Neural progenitor cell (in vitro differentiated cells): ENCODE measurements around the gene GNG7. TPM values are rescaled to one million over a fixed set of nuclear protein-coding genes. Genes with fewer than 3 reads are reported as not detected.
"Not testable (repeated sequence)": the region's sequence is repeated elsewhere in the genome, so short reads cannot be mapped to it uniquely, and the experiment has no call there.

Experiments used
- DNase-seq: peaks from one replicate; pipeline ENCODE4 v3.0.0-alpha.2; 2016; ENCODE audit warnings: low spot score
- H2AFZ ChIP-seq: fragments of 200-600 bp; sonication (generic); replicated peaks from 2 replicates; pipeline ENCODE4 v1.6.1; 2016; ENCODE audit warnings: antibody characterized with exemption
- H3F3A ChIP-seq: fragments of 200-600 bp; sonication (generic); 2 replicates; pipeline ENCODE4 v1.6.1; 2016; ENCODE audit warnings: antibody characterized with exemption, low read depth
- H3K27ac ChIP-seq: fragments of 200-600 bp; sonication (generic); 2 replicates; pipeline ENCODE4 v1.5.1; 2016; ENCODE audit warnings: mild to moderate bottlenecking
- H3K27me3 ChIP-seq: fragments of 200-600 bp; sonication (generic); 2 replicates; pipeline ENCODE4 v1.6.1; 2016; ENCODE audit warnings: mild to moderate bottlenecking, moderate library complexity
- H3K36me3 ChIP-seq: fragments of 200-600 bp; sonication (generic); 2 replicates; pipeline ENCODE4 v1.5.1; 2016
- H3K4me1 ChIP-seq: fragments of 200-600 bp; sonication (generic); 2 replicates; pipeline ENCODE4 v1.6.1; 2016; ENCODE audit warnings: mixed run types
- H3K4me2 ChIP-seq: fragments of 200-600 bp; sonication (generic); 2 replicates; pipeline ENCODE4 v1.6.1; 2016
- H3K4me3 ChIP-seq: fragments of 200-600 bp; sonication (generic); 2 replicates; pipeline ENCODE4 v1.5.1; 2016
- H3K79me2 ChIP-seq: fragments of 200-600 bp; sonication (generic); 2 replicates; pipeline ENCODE4 v1.6.1; 2016; ENCODE audit warnings: low read depth
- H3K9ac ChIP-seq: fragments of 200-600 bp; sonication (generic); 2 replicates; pipeline ENCODE4 v1.6.1; 2016
- H3K9me3 ChIP-seq: fragments of 200-600 bp; sonication (generic); 2 replicates; pipeline ENCODE4 v1.5.1; 2016; ENCODE audit warnings: low read depth
- H4K20me1 ChIP-seq: fragments of 200-600 bp; sonication (generic); 2 replicates; pipeline ENCODE4 v1.6.1; 2016; ENCODE audit warnings: low read depth
- H3K27ac Mint-ChIP-seq: 3 replicates; pipeline ENCODE4 v1.8.0; 2021; ENCODE audit warnings: mixed read lengths
- H3K27me3 Mint-ChIP-seq: 2 replicates; pipeline ENCODE4 v1.8.0; 2022; ENCODE audit warnings: low read depth, mild to moderate bottlenecking, inconsistent platforms, moderate library complexity, mixed read lengths; ENCODE audit not compliant: insufficient read depth
- H3K36me3 Mint-ChIP-seq: 3 replicates; pipeline ENCODE4 v1.8.0; 2021; ENCODE audit warnings: mixed read lengths
- H3K4me1 Mint-ChIP-seq: 3 replicates; pipeline ENCODE4 v1.8.0; 2021; ENCODE audit warnings: mixed read lengths
- H3K4me3 Mint-ChIP-seq: 3 replicates; pipeline ENCODE4 v1.8.0; 2021; ENCODE audit warnings: mild to moderate bottlenecking, moderate library complexity, mixed read lengths
- H3K9me3 Mint-ChIP-seq: 3 replicates; pipeline ENCODE4 v1.8.0; 2020; ENCODE audit warnings: mixed read lengths
- EZH2 ChIP-seq: fragments of 200-600 bp; sonication (generic); IDR thresholded peaks from 2 replicates; pipeline ENCODE4 v1.6.1; 2017; ENCODE audit warnings: antibody characterized with exemption, mild to moderate bottlenecking, moderate library complexity
- EZH2phosphoT487 ChIP-seq: fragments of 200-600 bp; sonication (generic); IDR thresholded peaks from 2 replicates; pipeline ENCODE4 v1.6.1; 2017; ENCODE audit warnings: antibody characterized with exemption
- total RNA-seq: library from RNA; depleted of rRNA; stranded (reverse); fragments of >200 nt; gene quantifications from 2 replicates; pipeline ENCODE4 v1.2.3, GENCODE V29; 2015; ENCODE audit warnings: low replicate concordance
- TF ChIP-seq, protein P1 (sequence below): fragments of 200-600 bp; sonication (generic); IDR thresholded peaks from 2 replicates; pipeline ENCODE4 v1.5.1; 2017; ENCODE audit warnings: antibody characterized with exemption, mild to moderate bottlenecking

Gene GNG7
- total RNA-seq, 1 donor from 2014 or later = 7.0 TPM

DNA sequence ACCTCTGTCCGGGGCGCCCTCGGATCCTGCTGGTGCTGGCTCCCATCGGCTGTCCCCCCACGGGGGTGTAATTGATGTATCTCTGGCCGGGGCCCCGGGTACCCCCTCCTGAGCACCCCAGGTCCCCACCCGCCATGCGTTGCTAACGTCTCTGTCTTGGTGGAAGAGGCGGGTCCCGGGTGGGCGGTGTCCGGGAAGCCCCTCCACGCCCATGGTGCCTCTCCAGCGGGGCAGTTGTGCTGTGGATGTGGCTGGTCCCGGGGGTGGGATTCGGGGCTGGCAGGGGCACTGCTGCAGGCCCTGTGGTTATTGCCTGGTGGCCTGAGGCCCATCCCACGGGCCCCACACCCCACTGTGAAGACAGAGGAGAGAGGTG is 13.8 kb upstream of the GNG7 start:
- Histone ChIP-seq H3K9me3 (no peaks in the 10 kb centered on the region), H3K27ac (no peak overlapping the region), H4K20me1 (peaks cover 19% of the 10 kb centered on the region), H3K4me3 (no peak overlapping the region), H3K79me2 (no peaks in the 10 kb centered on the region), H3K27me3 (peaks cover 12% of the 10 kb centered on the region), H3F3A (peaks cover 21% of the 10 kb centered on the region), H3K4me2 (no peak overlapping the region), H3K36me3 (no peaks in the 10 kb centered on the region), H3K4me1 (peaks cover 11% of the 10 kb centered on the region), H3K9ac (no peak overlapping the region), H2AFZ (no peak overlapping the region)
- peaks cover 11% of the 10 kb centered on the region for H3K9me3 Mint-ChIP-seq
- no peak overlapping the region for H3K4me3 Mint-ChIP-seq
- no peak for DNase-seq
- peaks cover 16% of the 10 kb centered on the region for H3K27me3 Mint-ChIP-seq
- H3K27ac Mint-ChIP-seq = no peak overlapping the region
- H3K36me3 Mint-ChIP-seq = peaks cover 17% of the 10 kb centered on the region
- peaks cover 6% of the 10 kb centered on the region for H3K4me1 Mint-ChIP-seq
- no peak for TF ChIP-seq EZH2
- TF ChIP-seq, protein P1, sequence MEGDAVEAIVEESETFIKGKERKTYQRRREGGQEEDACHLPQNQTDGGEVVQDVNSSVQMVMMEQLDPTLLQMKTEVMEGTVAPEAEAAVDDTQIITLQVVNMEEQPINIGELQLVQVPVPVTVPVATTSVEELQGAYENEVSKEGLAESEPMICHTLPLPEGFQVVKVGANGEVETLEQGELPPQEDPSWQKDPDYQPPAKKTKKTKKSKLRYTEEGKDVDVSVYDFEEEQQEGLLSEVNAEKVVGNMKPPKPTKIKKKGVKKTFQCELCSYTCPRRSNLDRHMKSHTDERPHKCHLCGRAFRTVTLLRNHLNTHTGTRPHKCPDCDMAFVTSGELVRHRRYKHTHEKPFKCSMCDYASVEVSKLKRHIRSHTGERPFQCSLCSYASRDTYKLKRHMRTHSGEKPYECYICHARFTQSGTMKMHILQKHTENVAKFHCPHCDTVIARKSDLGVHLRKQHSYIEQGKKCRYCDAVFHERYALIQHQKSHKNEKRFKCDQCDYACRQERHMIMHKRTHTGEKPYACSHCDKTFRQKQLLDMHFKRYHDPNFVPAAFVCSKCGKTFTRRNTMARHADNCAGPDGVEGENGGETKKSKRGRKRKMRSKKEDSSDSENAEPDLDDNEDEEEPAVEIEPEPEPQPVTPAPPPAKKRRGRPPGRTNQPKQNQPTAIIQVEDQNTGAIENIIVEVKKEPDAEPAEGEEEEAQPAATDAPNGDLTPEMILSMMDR = no peak
- TF ChIP-seq EZH2phosphoT487 = no peak

DNA sequence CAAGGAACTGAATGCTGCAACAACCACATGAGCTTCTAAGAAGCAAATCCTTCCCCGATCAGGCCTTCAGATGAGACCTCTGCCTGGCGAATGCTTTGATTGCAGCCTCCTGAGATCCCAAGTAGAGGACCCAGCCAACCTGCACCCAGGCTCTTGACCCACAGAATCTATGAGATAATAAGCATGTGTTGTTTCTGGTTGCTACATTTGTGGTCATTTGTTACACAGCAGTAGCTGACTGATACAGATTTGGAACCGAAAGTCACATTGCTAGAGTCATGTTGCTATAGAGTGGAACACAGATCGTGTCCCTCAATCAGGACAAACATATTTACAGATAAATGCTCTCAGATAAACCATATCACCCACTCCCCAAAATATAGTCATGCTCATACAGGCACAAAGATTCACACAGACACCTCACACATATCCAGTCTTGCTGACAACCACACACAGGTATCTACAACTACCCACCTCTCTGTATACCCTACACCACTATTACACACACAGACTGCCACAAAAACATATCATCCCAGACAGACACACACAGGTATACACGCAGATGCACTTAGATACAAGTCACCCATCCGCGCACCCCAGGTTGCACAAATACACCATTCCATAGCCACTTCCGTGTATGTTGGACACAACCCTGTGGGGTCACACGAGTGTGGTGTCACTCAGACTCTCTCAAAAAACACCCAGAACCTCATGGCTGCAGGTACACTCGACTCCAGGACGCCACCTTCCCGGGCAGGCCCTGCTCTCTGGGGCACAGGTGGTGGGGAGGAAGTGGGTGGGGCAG is 13.2 kb upstream of the GNG7 start:
- Mint-ChIP-seq H3K4me3 (no peak overlapping the region), H3K4me1 (peaks cover 6% of the 10 kb centered on the region), H3K36me3 (peaks cover 17% of the 10 kb centered on the region), H3K9me3 (peaks cover 11% of the 10 kb centered on the region), H3K27ac (no peak overlapping the region), H3K27me3 (peaks cover 16% of the 10 kb centered on the region)
- H3K27me3 ChIP-seq = peaks cover 8% of the 10 kb centered on the region
- no peak overlapping the region for H3K27ac ChIP-seq
- H2AFZ ChIP-seq = no peak overlapping the region
- H3K9me3 ChIP-seq = no peaks in the 10 kb centered on the region
- H3K36me3 ChIP-seq = no peaks in the 10 kb centered on the region
- TF ChIP-seq EZH2phosphoT487 (no peak), EZH2 (no peak)
- TF ChIP-seq, protein P1 = no peak
- no peak for DNase-seq
- peaks cover 19% of the 10 kb centered on the region for H3F3A ChIP-seq
- no peak overlapping the region for H3K4me3 ChIP-seq
- no peaks in the 10 kb centered on the region for H3K79me2 ChIP-seq
- no peak overlapping the region for H3K4me2 ChIP-seq
- H3K4me1 ChIP-seq = peaks cover 11% of the 10 kb centered on the region
- peaks cover 18% of the 10 kb centered on the region for H4K20me1 ChIP-seq
- no peak overlapping the region for H3K9ac ChIP-seq

- Histone ChIP-seq H2AFZ (no peak overlapping the region), H3K9ac (no peak overlapping the region), H3K4me2 (no peak overlapping the region), H3K36me3 (no peaks in the 10 kb centered on the region), H3K4me1 (peaks cover 1% of the 10 kb centered on the region), H3K9me3 (no peaks in the 10 kb centered on the region), H4K20me1 (peaks cover 8% of the 10 kb centered on the region), H3K27ac (no peak overlapping the region), H3F3A (peaks cover 9% of the 10 kb centered on the region), H3K79me2 (no peaks in the 10 kb centered on the region), H3K27me3 (no peaks in the 10 kb centered on the region), H3K4me3 (no peak overlapping the region)
- no peak for DNase-seq
- TF ChIP-seq EZH2 (no peak), EZH2phosphoT487 (no peak)
- TF ChIP-seq, protein P1 = no peak
- Mint-ChIP-seq H3K4me3 (peak overlapping the region; percentile 34), H3K27ac (no peak overlapping the region), H3K36me3 (peaks cover 17% of the 10 kb centered on the region), H3K4me1 (peaks cover 2% of the 10 kb centered on the region), H3K27me3 (peaks cover 14% of the 10 kb centered on the region), H3K9me3 (peaks cover 11% of the 10 kb centered on the region)
These were observed 12.2 kb upstream of the GNG7 start for GRCh38 chr19:2714531-2715269.

DNA sequence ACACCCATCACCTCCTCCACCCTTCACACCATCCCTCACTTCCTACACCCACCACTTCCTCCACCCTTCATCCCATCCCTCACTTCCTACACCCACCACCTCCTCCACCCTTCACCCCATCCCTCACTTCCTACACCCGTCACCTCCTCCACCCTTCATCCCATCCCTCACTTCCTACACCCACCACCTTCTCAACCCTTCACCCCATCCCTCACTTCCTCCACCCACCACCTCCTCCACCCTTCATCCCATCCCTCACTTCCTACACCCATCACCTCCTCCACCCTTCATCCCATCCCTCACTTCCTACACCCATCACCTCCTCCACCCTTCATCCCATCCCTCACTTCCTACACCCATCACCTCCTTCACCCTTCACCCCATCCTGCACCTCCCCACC is 11.6 kb upstream of the GNG7 start:
- not testable (repeated sequence) for H3K9me3 ChIP-seq, H3K79me2 ChIP-seq, H3K27ac Mint-ChIP-seq, H3K4me3 ChIP-seq, H3F3A ChIP-seq, H3K36me3 ChIP-seq, H3K27ac ChIP-seq, H3K27me3 ChIP-seq, H3K9ac ChIP-seq, H3K4me3 Mint-ChIP-seq, H3K4me1 Mint-ChIP-seq, DNase-seq, H4K20me1 ChIP-seq, H3K4me2 ChIP-seq, H3K4me1 ChIP-seq, H2AFZ ChIP-seq
- peaks cover 15% of the 10 kb centered on the region for H3K27me3 Mint-ChIP-seq
- peaks cover 11% of the 10 kb centered on the region for H3K9me3 Mint-ChIP-seq
- H3K36me3 Mint-ChIP-seq = peaks cover 17% of the 10 kb centered on the region

- not testable (repeated sequence) for H3K79me2 ChIP-seq, H3K9me3 ChIP-seq, H3K4me2 ChIP-seq, H3K36me3 ChIP-seq, H3K4me3 ChIP-seq, H3K27ac Mint-ChIP-seq, H3K9ac ChIP-seq, H3F3A ChIP-seq, H3K4me1 ChIP-seq, H3K4me1 Mint-ChIP-seq, H3K27ac ChIP-seq, H2AFZ ChIP-seq, H3K27me3 ChIP-seq, H3K4me3 Mint-ChIP-seq, DNase-seq, H4K20me1 ChIP-seq
- H3K9me3 Mint-ChIP-seq = peaks cover 11% of the 10 kb centered on the region
- H3K36me3 Mint-ChIP-seq = peaks cover 15% of the 10 kb centered on the region
- H3K27me3 Mint-ChIP-seq = peaks cover 12% of the 10 kb centered on the region
These were observed 10.7 kb upstream of the GNG7 start for GRCh38 chr19:2713170-2713569.
